ENCODE data around the gene PPFIA1.

- TF ChIP-seq CTCF (IDR thresholded peaks at IDR 0.05): no peak
- no peak for TF ChIP-seq POLR2A (IDR thresholded peaks at IDR 0.05)
These were observed 82.8 kb downstream of the PPFIA1 start for GRCh38 chr11:70353329-70353728.
